Right renal pelvis (tissue), 4 donors: ENCODE measurements around the gene PFKFB3. TPM values are rescaled to one million over a fixed set of nuclear protein-coding genes. Genes with fewer than 3 reads are reported as not detected.
"Not testable (repeated sequence)": the region's sequence is repeated elsewhere in the genome, so short reads cannot be mapped to it uniquely, and the experiment has no call there.

Experiments
- DNase-seq, 4 donors: peaks; one replicate each; pipeline ENCODE4 v3.0.0-alpha.2; 2013; ENCODE audit warnings: low read depth in 4 of 4, low spot score in 3 of 4, missing footprints in 1 of 4
- polyA plus RNA-seq, 4 donors: library from polyadenylated mRNA; unstranded; fragments of 120-200 nt; gene quantifications; one replicate each; pipeline ENCODE4 v1.2.1, GENCODE V29; 2013; ENCODE audit not compliant: insufficient read length in 4 of 4

PFKFB3 gene
- polyA plus RNA-seq, 4 donors = 28.9 to 38.8 (median 35.0) TPM

DNA sequence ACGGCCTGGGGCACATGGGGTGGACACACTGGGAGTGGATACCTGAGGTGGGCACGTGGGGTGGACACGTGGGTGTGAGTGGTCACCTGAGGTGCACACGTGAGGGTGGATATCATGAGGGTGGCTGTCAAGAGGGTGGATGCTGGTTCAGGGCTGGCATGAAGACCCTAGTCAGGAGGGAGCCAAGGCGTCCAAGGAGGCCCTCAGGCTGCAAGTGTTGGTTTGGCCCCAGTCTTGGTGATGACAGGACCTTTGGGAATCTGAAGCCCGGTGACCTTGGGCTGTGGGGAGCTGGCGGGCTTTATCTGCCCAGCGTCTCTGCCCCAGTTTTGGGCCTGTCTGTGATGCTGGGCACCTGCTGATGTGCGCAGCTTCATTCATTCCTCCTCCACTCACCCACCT is 24.9 kb upstream of the PFKFB3 start:
- no peak for DNase-seq

DNA sequence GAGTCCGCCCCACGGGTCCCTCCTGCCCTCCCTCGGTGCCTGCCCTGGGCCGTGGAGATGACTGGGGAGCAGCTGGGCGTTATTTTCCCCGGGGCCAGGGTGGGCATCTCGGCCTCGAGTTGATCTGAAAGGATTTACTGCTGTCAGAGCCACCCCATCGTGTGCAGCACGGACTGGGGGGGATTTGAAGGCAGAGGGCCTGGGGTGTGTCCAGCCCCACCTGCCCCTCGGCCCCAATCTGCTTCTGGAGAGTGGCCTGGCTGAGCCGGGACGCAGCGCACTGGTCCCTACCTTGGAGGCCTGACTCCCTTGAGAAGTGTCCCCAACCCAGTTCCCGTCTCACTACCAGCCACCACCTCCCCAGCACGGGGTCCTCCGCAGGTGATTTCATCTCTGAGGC is 24.2 kb upstream of the PFKFB3 start:
- no peak for DNase-seq

DNA sequence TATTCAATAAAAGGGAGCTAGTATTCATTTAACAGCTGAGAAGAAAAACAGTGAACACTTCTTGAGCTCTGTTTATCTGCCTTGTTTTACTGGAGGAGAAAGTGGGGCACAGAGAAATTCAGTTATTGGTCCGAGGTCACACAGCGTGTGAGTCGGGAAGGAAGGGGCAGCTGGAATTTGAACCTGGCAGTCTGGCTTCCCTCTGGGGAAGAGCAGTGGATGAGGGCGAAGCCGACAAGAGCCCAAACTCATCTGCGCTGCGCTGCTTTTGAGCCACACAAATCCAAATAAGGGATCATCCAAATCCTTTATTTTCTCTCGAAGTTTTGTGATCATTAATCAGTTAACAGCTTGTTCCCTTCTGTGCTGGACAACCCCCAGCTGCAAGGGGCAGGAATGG is 23.7 kb upstream of the PFKFB3 start:
- no peak for DNase-seq

DNA sequence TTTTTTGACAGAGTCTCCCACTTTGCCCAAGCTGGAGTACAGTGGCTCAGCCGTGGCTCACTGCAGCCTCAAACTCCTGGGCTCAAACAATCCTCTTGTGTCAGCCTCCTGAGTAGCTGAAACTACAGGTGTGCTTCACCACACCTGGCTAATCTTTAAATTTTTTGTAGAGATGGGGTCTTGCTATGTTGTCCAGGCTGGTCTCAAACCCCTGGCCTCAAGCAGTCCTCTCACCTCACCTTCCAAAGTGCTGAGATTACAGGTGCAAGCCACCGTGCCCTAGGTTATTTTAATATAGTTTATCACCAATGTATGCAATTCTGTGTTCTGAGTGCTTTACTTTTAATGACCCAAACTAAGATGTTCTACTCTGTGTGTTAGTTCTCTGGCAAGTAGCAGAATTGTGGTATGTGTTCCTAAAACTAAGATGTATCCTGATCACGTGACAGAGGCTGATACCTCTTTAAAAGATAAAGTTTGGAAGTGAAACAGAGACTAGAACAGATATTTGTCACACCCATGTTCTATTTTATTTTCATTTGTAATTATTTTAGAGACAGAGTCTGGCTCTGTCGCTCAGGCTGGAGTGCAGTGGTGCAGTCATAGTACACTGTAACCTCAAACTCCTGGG is 22.1 kb upstream of the PFKFB3 start:
- no peak for DNase-seq

DNA sequence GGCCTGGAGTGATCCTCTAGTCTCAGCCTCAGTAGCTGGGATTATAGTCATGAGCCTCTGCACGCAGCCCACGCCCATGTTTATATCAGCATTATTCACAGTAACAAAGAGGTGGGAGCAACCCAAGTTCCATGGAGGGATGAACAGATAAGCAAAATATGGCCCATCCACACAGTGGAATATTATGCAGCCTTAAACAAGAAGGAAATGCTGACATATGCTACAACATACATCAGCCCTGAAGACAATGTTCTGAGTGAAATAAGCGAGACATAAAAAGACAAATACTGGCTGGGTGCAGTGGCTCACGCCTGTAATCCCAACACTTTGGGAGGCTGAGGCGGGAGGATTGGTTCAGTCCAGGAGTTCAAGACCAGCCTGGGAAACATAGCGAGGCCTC is 21.5 kb upstream of the PFKFB3 start:
- DNase-seq = no peak

DNA sequence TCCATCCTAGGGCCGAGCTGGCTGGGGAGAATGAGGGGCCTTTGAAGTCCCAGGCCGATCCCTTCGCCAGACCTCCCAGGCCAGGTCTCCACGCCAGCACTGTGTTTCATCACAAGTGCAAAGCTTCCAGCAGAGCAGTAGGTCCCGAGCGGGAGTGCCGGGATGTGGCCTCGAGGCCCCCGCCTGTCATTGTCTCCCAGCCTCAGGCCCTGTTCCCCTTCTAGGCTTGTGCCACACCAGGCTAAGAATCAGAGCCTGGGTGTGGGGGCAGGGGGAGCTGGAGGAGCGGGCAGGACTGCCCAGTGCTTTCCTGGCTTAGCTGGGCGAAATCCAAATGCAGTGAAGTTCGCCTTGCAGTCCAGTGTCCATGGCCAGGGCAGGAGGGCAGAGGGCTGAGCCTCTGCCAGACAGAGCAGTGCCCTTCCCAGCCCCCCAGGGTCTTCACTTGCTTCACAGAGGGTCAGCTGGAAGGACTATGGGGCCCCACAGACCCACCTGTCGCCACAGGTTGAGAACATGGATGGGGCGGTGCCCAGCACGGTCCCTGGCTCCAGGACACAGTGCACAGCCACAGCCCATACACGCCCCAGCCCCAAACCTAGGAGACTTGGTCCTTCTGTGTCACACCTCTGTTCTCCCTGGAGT is 20.2 kb upstream of the PFKFB3 start:
- DNase-seq = no peak

DNA sequence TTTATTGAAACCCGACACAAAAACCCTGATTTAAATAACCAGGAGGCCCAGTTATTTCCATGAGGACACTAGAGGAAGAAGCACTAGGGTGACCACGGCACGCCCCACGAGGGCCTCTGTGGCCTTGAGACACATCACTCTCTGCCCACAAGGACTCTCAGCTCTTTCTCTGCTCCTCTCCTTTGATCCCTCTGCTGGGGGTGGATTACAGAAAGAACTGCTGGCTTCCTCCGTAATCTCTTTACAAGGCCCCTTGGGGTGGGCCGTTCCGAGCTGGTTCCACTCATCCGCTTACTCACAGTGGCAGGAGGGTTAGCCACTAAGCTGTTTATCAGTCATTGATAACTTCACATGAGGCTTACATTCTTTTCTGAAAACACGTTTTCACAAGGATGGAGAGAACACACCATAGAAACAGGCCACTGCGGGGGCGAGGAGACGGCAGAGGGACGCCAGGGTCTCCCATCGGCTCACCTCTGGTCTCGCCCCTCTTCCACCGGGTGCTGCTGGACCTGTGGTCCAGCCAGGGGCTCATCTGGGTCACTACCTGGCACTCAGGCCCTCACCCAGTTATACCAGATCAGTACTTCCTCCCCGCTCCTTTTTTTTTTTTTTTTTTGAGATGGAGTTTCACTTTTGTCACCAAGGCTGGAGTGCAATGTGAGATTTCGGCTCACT is 17.6 kb upstream of the PFKFB3 start:
- no peak for DNase-seq

DNA sequence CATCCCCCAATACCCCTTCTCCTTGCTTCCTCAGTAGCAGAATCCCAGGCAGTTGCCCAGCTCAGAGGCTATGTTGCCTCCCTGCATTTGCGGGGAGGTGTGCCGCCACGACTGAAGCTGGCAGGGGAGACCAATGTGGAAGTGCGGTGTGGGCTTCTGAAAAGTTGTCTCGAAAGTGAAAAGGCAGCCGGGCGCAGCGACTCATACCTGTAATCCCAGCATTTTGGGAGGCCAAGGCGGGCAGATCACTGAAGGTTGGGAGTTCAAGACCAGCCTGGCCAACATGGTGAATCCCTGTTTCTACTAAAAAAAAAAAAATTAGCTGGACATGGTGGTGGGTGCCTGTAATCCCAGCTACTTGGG is 15.9 kb upstream of the PFKFB3 start:
- no peak for DNase-seq

DNA sequence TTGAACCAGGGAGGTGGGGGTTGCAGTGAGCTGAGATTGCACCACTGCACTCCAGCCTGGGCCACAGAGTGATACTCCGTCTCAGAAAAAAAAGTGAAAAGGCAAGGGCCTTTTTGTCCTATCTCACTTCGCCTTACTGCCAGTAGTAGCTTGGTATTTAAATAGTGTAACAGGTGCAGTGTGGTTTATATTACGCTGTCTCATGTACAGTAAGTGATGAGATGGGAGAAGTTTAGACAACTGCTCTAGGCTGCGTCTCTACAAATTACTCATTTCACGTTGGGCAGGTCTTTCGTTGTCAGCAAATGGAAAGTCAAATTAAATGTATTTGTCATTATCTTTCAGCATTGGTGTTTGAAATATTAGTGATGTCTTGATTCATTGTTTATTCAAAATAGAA is 15.5 kb upstream of the PFKFB3 start:
- no peak for DNase-seq

DNA sequence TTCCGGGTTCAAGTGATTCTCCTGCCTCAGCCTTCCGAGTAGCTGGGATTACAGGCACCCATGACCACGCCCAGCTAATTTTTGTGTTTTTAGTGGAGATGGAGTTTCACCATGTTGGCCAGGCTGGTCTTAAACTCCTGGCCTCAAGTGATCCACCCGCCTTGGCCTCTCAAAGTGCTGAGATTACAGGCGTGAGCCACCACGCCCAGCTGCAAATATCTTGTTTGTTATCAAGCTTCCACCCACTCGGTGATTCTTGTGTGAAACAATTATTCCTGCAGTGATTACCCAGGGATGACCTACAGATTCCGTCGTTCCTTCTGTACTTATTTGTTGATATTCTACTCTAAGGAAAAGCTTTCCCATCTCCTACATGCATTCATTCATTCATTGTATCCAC is 12.7 kb upstream of the PFKFB3 start:
- not testable (repeated sequence) for DNase-seq

DNA sequence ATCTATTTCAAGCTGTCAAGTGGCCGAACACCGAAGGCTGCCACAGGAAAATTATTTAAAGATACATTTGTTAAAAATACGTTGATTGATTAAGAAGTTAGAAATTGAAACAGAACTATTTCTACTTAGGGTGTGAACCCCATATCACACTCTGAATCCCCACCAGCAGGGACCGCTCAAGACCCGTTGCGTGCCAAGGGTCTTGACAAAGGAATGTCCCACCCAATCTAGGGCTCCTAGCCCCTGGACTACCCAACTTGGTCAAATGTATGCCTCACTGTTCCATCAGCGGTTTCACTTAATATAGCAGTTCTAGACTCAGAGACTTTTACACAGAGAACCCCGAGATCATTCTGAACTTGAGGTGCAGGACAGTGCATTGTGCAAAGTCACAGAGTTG is 11.6 kb upstream of the PFKFB3 start:
- no peak for DNase-seq

DNA sequence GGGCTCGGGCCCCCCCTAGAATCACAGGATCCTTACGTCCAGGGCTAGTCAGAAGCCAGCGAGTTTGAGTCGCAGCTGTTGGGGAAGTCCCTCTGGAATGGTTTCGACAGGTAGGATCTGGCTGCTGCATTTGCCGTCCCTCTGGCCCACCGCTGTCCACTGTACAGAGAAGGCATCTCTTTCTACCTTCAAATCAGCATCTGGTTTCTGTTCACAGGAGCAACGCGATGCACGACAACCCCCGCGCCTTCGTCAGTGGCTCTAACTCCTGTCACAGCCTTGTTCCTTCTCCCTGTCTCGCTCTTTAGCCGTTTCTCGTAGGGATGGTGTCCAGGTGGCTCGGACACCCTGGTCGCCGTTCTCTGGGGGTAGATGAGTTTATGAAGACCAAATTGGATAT is 11.2 kb upstream of the PFKFB3 start:
- DNase-seq = no peak

DNA sequence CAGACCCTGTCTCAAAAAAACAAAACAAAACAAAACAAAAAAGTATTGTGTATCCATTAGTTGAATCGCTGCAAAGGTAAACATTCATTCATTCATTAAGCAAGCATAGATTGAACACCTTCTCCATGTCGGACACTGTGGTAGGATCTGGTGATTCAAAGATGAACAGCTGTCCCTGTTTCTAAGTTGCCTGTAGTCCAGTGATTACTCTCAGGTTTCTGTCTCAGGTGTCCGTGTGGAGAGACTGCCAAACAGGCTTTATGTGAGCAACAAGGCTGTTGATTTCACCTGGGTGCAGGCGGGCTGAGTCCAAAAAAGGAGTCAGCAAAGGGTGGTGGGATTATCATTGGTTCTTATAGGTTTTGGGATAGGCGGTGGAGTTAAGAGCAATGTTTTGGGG is 9.4 kb upstream of the PFKFB3 start:
- DNase-seq = not testable (repeated sequence)

DNA sequence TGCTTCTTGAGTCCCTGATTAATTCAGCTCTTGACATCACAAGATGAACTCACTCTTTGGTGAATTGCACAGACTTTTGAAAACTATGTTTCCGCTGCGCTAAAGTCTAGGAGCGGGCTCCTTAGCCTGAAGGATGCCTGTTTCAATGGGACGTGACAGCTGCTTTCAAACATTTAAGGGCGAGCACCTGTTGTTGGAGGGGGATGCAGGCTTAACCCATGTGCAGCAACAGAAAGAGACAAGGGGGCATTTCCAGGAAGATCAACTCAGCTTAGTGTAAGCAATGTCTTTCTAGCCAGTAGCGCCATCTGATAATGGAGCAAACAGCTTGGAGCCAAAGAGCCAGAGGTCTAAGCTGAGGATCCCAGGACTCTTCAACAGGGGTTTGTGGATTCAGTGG is 8.4 kb upstream of the PFKFB3 start:
- DNase-seq = no peak

DNA sequence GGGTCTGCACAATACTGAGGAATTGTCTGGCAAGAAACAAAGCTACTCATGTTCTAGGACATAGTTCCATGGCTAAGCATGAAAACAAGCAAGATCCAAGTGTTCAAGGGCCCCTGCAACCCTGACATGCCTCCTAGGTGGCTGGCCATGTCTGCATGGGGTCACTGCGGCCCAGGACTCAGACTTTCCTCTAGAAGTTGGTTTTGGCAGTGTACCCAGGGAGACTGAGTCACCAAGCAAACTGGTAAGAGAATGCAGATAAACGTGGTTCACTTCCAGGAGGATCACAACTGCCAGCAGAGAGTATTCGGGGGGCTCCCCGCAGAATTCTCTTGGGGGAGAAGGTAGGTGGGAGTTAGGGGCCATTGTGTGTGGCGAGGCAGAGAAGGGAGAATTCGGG is 7.4 kb upstream of the PFKFB3 start:
- no peak for DNase-seq

DNA sequence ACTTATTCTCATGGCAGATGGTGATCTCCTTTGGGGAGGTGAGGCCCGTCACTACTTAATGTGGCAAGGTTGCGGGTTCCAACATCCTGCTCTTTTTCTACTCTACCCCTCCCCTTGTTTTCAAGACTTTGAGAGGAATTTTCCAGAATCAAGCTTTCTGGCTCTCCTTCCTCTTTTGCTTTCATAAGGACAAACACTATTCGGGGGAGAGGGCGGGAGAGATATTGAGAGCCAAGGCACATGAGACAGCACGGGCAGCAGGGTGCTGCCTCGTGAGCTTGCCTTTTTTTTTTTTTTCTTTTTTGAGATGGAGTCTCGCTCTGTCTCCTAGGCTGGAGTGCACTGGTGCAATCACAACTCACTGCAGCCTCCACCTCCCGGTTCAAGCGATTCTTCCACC is 6.9 kb upstream of the PFKFB3 start:
- DNase-seq = no peak

DNA sequence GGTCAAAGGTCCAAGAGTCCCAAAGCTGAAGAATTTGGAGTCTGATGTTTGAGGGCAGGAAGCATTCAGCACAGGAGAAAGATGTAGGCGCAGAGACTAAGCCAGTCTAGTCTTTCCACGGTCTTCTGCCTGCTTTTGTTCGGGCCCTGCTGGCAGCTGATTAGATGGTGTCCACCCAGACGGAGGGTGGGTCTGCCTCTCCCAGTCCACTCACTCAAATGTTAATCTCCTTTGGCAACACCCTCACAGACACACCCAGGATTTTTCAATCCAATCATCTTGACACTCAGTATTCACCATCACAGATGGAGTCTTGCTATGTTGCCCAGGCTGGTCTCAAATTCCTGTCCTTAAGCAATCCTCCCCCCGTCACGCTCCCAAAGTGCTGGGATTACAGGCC is 6.2 kb upstream of the PFKFB3 start:
- not testable (repeated sequence) for DNase-seq

DNA sequence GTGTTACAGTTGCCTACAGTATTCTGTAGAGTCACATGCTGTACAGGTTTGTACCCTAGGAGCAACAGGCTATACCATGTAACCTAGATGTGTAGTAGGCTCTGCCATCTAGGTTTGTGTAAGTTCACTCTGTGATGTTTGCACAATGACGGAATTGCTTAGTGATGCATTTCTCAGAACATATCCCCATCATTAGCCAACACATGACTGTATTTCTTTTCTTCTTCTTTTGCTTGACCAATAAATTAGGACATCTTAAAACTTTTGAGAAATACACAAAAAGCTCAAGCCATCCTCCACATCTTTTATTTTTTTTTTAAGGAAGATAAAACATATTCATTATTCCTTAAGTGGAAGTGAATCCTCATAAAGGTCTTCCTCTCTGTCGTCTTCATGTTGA is 5.4 kb upstream of the PFKFB3 start:
- DNase-seq = no peak

DNA sequence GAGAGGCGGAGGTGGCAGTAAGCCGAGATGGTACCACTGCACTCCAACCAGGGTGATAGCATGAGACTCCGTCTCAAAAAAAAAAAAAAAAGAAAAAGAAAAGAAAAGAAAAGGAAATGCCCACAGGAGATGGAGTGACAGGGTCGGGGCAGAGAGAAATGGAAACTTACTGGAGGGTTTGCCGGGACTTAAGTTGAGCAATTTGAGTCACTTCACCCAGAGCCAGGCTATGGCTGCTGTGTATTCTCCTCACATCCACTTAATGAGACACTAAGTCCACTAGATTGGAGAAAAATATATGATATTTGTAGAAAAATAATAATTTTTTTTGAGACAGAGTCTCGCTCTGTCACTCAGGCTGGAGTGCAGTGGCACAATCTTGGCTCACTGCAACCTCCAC is 4.6 kb upstream of the PFKFB3 start:
- no peak for DNase-seq

DNA sequence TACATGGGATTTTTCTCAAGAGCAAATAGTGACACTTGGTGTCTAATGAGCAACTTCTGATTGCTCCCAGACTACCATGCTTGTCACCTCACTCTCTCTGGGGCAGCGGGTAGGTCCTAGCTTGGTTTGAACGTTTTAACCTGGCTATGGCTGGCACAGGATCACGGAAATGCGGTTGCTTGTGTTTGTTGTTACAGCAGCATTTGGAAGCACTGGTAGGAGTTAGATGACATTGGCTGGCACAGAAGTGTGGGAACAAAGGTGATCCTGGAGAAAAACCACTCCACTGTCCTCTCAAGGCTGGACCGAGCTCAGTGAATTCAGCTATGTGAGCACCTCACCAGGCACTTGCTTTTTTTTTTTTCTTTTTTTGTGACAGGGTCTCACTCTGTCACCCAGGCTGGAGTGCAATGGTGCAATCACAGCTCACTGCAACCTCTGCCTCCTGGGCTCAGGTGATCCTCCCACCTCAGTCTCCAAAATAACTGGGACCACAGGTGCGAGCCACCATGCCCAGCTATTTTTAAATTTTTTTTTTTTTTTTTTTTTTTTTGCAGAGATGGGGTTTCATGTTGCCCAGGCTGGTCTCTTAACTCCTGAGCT is 3.5 kb upstream of the PFKFB3 start:
- no peak for DNase-seq

DNA sequence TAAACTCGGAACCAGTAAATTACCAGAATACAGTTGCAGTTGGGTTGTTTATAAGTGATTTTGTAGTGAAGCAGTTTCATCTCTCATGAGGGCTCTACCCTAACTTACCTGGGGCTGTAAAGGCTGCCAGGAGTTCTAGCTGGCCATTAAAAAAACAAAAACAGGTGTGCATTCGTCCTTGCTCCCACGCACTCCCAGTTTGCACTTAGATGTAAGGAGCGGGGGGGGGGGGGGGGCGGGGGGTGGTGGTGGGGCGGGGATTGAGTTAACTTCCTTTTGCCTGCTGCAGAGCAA is 2.3 kb upstream of the PFKFB3 start:
- no peak for DNase-seq
